Activated CD4-positive, alpha-beta T cell treated with anti-CD3 and anti-CD28 coated beads, Interleukin-10, Interleukin-2, amounts not matched to agents 100 ng/mL and 50 ng/mL, durations not matched to agents 16 hours and 8 hours (primary cell): ENCODE measurements around the gene SERPINA1.
"Not testable (repeated sequence)": the region's sequence is repeated elsewhere in the genome, so short reads cannot be mapped to it uniquely, and the experiment has no call there.

Experiments used
- DNase-seq: peaks from one replicate; pipeline ENCODE4 v3.0.0-alpha.2; 2020

SERPINA1 gene

DNA sequence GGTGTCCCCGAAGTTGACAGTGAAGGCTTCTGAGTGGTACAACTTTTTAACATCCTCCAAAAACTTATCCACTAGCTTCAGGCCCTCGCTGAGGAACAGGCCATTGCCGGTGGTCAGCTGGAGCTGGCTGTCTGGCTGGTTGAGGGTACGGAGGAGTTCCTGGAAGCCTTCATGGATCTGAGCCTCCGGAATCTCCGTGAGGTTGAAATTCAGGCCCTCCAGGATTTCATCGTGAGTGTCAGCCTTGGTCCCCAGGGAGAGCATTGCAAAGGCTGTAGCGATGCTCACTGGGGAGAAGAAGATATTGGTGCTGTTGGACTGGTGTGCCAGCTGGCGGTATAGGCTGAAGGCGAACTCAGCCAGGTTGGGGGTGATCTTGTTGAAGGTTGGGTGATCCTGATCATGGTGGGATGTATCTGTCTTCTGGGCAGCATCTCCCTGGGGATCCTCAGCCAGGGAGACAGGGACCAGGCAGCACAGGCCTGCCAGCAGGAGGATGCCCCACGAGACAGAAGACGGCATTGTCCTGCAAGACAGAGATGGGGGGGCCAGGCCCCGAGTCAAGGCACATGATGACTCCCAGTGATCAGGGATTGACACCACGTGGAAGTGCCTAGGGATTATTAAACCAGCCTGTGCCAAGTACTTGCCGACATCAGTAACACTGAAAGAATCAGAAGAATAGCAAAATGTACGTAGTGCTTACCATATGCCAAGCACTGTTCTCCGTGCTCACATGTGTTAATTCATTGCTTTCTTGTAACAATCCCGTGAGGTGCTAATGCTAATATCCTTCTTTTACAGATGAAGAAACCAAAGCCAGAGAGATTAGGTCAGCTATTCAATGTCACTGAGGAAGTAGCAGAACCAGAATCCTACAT is 5.4 kb downstream of the SERPINA1 start:
- DNase-seq: no peak

GRCh38 chr14:94382099-94382715 is 6.2 kb downstream of the SERPINA1 start:
- no peak for DNase-seq

DNA sequence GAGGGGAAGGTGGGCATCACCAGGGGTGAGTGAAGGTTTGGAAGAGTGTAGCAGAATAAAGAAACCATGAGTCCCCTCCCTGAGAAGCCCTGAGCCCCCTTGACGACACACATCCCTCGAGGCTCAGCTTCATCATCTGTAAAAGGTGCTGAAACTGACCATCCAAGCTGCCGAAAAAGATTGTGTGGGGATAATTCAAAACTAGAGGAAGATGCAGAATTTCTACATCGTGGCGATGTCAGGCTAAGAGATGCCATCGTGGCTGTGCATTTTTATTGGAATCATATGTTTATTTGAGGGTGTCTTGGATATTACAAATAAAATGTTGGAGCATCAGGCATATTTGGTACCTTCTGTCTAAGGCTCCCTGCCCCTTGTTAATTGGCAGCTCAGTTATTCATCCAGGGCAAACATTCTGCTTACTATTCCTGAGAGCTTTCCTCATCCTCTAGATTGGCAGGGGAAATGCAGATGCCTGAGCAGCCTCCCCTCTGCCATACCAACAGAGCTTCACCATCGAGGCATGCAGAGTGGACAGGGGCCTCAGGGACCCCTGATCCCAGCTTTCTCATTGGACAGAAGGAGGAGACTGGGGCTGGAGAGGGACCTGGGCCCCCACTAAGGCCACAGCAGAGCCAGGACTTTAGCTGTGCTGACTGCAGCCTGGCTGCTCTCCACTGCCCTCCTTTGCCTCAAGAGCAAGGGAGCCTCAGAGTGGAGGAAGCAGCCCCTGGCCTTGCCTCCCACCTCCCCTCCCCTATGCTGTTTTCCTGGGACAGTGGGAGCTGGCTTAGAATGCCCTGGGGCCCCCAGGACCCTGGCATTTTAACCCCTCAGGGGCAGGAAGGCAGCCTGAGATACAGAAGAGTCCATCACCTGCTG is 7.0 kb downstream of the SERPINA1 start:
- DNase-seq: no peak

DNA sequence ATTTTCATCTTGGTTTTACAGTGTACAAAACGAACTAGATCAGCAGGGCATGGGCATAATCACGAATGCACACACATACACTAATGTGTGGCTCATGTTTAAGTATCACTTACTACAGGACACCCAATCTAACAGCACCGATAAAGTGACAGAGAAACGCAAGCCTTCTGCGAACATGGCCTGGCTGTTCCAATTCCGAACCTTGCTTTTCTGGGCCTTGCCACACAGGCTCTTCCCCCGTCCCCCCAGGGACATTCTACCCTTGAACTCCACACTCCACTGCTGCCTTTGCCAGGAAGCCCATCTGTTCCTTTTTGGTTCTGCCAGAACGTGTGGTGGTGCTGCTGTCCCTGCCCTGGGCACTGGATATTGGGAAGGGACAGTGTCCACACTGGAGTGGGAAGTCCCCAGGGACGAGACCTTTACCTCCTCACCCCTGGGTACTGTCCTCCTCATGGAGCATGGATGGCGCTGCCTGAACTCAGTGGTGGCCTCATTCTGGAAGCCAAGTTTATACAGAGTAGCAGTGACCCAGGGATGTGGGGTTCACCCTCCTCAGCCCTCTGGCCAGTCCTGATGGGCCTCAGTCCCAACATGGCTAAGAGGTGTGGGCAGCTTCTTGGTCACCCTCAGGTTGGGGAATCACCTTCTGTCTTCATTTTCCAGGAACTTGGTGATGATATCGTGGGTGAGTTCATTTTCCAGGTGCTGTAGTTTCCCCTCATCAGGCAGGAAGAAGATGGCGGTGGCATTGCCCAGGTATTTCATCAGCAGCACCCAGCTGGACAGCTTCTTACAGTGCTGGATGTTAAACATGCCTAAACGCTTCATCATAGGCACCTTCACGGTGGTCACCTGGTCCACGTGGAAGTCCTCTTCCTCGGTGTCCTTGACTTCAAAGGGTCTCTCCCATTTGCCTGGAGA is 7.9 kb downstream of the SERPINA1 start:
- no peak for DNase-seq

DNA sequence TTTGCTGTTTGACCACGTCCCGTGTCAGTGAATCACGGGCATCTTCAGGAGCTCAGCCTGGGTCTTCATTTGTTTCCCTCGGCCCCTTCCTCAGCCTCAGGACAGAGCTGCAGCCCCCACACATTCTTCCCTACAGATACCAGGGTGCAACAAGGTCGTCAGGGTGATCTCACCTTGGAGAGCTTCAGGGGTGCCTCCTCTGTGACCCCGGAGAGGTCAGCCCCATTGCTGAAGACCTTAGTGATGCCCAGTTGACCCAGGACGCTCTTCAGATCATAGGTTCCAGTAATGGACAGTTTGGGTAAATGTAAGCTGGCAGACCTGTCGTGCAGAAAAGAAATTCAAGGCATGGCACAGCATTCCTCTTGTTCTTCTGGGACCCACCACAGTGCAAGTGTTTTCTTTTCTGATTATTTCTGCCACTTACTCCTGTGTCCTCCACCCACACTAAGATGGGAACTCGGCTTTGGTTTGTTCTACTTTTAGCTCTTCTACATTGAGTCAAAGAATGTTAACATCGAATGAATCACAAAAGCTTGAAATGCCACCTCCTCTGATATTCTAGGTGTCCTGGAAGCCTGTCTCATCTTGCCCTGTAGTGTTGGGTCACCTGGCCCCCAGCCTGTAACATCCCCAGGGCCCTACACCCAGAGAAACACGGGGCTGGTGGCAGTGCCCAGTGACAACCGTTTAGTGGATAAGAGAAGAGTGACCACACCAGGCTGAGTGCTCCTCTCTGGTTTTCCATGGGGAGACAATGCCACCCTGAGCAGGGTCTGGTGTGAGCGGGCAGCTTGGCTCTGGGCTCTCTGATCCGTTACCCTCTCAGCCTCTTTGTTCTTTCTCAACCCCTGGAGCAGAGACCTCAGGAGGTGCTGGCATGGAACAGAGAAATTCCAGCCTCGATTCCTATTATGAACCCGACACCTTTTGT is 8.8 kb downstream of the SERPINA1 start:
- DNase-seq: no peak

DNA sequence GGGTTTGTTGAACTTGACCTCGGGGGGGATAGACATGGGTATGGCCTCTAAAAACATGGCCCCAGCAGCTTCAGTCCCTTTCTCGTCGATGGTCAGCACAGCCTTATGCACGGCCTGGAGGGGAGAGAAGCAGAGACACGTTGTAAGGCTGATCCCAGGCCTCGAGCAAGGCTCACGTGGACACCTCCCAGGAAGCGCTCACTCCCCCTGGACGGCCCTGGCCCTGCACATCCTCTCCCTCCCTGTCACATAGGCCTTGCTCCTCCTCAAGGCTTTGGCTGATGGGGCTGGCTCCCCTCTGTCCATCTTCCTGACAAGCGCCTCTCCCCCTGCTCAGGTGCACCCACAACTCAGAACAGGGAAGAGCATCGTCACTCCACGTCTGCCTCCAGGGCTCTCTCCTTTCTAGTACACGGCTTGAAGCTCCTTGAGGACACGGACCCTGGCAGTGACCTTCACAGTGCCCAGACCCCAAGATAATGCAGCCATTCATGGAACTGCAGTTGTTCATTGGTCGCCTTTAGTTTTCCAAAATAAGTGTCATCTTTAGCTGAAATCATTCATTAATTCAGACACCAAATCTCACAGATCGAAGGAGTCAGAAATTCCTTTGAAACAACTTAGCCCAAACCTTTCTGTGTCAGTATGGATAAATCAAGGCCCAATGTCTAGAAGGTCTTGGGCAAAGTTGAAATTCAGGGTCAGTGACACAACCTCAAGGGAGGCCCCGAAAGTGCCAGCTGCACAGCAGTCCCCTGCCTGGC is 9.7 kb downstream of the SERPINA1 start:
- DNase-seq: no peak

DNA sequence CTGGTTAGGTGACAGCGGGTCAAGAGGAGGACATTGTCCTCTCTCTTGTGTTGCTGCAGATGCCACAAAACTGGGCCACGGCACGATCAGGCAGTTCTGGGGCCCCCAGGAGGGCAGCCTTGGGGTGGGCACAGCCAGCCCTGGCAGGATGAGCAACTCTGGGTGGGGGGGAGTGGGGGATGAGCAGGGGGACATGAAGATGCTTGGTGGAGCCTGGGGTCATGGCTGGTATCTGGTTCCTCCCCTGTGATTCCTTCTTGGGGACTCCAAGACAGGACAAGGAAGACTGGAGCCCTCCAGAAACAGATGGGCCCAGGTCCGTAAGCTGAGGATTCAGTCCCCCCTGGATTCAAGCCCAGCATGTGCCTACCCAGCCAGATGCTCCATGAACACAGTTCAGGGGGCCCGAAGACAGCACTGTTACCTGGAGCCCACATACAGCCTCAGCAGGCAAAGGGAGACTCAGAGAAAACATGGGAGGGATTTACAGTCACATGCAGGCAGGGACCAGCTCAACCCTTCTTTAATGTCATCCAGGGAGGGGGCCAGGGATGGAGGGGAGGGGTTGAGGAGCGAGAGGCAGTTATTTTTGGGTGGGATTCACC is 10.4 kb downstream of the SERPINA1 start:
- no peak for DNase-seq

- DNase-seq: no peak
Measured at GRCh38 chr14:94376976-94377865, 11.2 kb downstream of the SERPINA1 start.

- no peak for DNase-seq
Measured at GRCh38 chr14:94376108-94376975, 12.1 kb downstream of the SERPINA1 start.

DNA sequence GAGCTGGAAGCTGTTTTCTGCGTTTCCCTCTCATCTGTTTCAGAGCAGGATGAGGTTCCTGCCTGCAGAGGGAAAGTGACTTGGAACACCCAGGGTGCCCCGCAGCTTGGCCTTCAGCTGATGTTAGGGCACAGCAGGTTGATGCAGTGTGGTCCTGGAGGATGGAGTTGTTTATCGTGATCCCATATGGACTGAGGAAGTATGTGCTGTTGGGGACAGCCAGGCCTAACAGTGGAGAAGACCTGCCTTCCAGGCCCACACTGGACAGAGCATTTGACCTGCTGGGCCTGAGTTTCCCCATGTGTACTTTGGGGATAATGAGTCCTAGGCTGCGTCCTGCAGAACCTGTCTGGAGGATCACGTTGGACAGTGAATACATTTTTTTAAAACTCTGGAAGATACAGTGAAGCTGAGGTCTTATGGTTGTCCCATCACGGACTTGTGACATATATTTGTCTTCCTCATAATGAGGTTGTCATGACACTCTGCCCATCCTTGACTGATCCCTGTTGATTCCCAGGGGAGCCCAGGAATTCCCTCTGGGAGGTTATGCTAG is 12.8 kb downstream of the SERPINA1 start:
- no peak for DNase-seq

GRCh38 chr14:94374749-94375260 is 13.6 kb downstream of the SERPINA1 start:
- DNase-seq: no peak

DNA sequence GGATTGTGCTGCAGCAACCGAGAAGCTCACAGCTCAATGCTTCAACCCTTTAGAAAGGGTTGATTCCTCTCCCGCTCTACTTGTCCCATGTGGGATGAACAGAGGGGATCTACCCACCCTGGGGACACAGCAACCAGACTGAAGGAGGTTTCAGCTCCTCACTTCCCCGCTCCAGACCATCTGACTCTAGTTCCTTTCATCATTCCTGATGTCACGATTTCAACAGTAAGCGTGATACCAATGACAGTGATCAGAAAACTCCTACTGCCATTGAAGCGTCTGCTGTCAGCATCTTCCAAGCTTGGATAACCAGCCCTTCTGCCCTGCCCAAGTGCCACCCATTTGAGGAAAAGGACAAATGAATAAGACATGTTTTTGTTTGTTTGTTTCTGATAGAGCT is 14.3 kb downstream of the SERPINA1 start:
- no peak for DNase-seq

DNA sequence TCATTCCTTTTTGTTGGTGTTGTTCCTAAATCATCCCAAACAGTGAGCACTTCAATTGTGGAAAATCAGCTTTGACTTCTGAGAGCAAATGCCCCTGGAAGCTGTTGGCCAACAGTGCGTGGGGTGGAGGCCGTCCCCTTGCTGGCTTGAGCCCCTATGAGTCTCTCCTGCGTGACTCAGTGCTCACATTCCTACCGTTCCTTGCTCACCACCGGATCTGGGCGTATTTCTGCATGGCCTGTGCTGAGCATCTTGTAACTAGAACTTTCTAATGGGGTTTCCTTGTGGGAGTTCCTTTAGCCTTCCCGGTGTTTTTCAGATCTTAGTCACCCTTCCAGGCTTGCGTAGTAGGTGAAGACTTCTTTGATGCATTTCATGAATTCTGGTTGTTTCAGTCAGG is 14.7 kb downstream of the SERPINA1 start:
- no peak for DNase-seq

GRCh38 chr14:94372021-94372605 is 16.3 kb downstream of the SERPINA1 start:
- no peak for DNase-seq

- no peak for DNase-seq
Measured at GRCh38 chr14:94370524-94370910, 17.9 kb downstream of the SERPINA1 start.

- DNase-seq: not testable (repeated sequence)
Measured at GRCh38 chr14:94369766-94370523, 18.5 kb downstream of the SERPINA1 start.
